Small intestine (tissue), 7 donors: ENCODE data around the gene DBNDD2. TPM values are rescaled to one million over a fixed set of nuclear protein-coding genes. Genes with fewer than 3 reads are reported as not detected.

Experiments
- DNase-seq, 2 donors: peaks; one replicate each; pipeline versions ENCODE4 v3.0.0 to v3.0.0-alpha.2; 2013
- FAIRE-seq: peaks from 2 replicates; lab custom pipeline; 2012; peaks lifted over from hg19 to GRCh38; lab: Jason Lieb, UNC
- H3K27ac ChIP-seq, 3 donors: one replicate each; pipeline ENCODE4 v1.5.1; 2013; ENCODE audit warnings: low read length in 2 of 3, mild to moderate bottlenecking in 2 of 3, control low read depth in 1 of 3, inconsistent platforms in 1 of 3, low read depth in 1 of 3, moderate library complexity in 1 of 3
- H3K27me3 ChIP-seq, 3 donors: one replicate each; pipeline ENCODE4 v1.6.1; 2013; ENCODE audit warnings: low read length in 3 of 3, inconsistent platforms in 1 of 3; ENCODE audit not compliant: control insufficient read depth in 3 of 3, insufficient read depth in 3 of 3
- H3K36me3 ChIP-seq, 3 donors: one replicate each; pipeline ENCODE4 v1.6.1; 2013; ENCODE audit warnings: low read length in 3 of 3, inconsistent platforms in 1 of 3, low read depth in 1 of 3, mild to moderate bottlenecking in 1 of 3, moderate library complexity in 1 of 3; ENCODE audit not compliant: control insufficient read depth in 3 of 3, insufficient read depth in 2 of 3
- H3K4me1 ChIP-seq, 3 donors: one replicate each; pipeline ENCODE4 v1.6.1; 2013; ENCODE audit warnings: low read length in 2 of 3, inconsistent platforms in 1 of 3, low read depth in 1 of 3, mild to moderate bottlenecking in 1 of 3, moderate library complexity in 1 of 3; ENCODE audit not compliant: control insufficient read depth in 3 of 3, insufficient read depth in 2 of 3
- H3K4me3 ChIP-seq, 3 donors: one replicate each; pipeline ENCODE4 v1.5.1; 2013; ENCODE audit warnings: low read length in 3 of 3, control low read depth in 1 of 3, inconsistent platforms in 1 of 3, low read depth in 1 of 3, mild to moderate bottlenecking in 1 of 3, moderate library complexity in 1 of 3
- H3K9me3 ChIP-seq, 2 donors: one replicate each; pipeline ENCODE4 v1.6.1; 2013; ENCODE audit warnings: low read depth in 1 of 2, low read length in 1 of 2; ENCODE audit not compliant: control insufficient read depth in 2 of 2, insufficient read depth in 1 of 2
- WGBS, 3 donors: extraction: QIAGEN DNeasy Blood & Tissue Kit; methylation state at CpG; one replicate each; pipeline ENCODE4 v1.1.7; 2013; 5-methylcytosine and 5-hydroxymethylcytosine counted together
- polyA plus RNA-seq, 4 donors: library from polyadenylated mRNA; stranded (reverse) in 3 of 4; unstranded in 1 of 4; fragments of 200-250 nt in 3 of 4; fragments of 120-200 nt in 1 of 4; gene quantifications; one replicate each; pipeline versions ENCODE4 v1.2.1 to v1.2.3, GENCODE V29; 2013
- donor health status: healthy with polysubstance abuse.
- donor health status: control.
- donor health status: control.
- donor health status: Bipolar disorder and iron deficiency.
- donor health status: healthy.

DBNDD2 gene
- polyA plus RNA-seq, 4 donors, result 46.1 to 114 (median 101) TPM

GRCh38 chr20:45440891-45441685 lies 33.0 kb downstream of the DBNDD2 start:
- DNase-seq (no peak), FAIRE-seq (no peak)
- 63 to 67% (median 65%) methylated on average over 5 of the region's 5 CpGs for WGBS, 3 donors
- Histone ChIP-seq H3K27me3 (no peaks in the 10 kb centered on the region), H3K4me1 (peaks cover 0 to 3% (median 0%) of the 10 kb centered on the region in 3 donors), H3K4me3 (no peak overlapping the region), H3K27ac (no peak overlapping the region), H3K9me3 (no peaks in the 10 kb centered on the region), H3K36me3 (no peaks in the 10 kb centered on the region)

- DNase-seq, result peak in 1 of 2 donors; percentile 59
- Histone ChIP-seq H3K36me3 (no peaks in the 10 kb centered on the region), H3K27ac (no peak overlapping the region), H3K4me3 (no peak overlapping the region), H3K9me3 (no peaks in the 10 kb centered on the region), H3K27me3 (no peaks in the 10 kb centered on the region), H3K4me1 (peaks cover 0 to 3% (median 0%) of the 10 kb centered on the region in 3 donors)
- no peak for FAIRE-seq
- WGBS, 3 donors, result 9 to 79% (median 42%) methylated on average over 1 of the region's 1 CpG
Measured at GRCh38 chr20:45441746-45442145, 33.7 kb downstream of the DBNDD2 start.

GRCh38 chr20:45444050-45444449 lies 36.0 kb downstream of the DBNDD2 start:
- no peak overlapping the region for H3K27ac ChIP-seq
- no peak for DNase-seq
- H3K4me1 ChIP-seq, result peaks cover 0 to 3% (median 0%) of the 10 kb centered on the region in 3 donors
- H3K27me3 ChIP-seq, result no peaks in the 10 kb centered on the region
- no peak overlapping the region for H3K4me3 ChIP-seq
- H3K9me3 ChIP-seq, result no peaks in the 10 kb centered on the region
- FAIRE-seq, result no peak
- H3K36me3 ChIP-seq, result peaks cover 0 to 4% (median 0%) of the 10 kb centered on the region in 3 donors

- 62 to 65% (median 63%) methylated on average over 7 of the region's 7 CpGs for WGBS, 3 donors
- Histone ChIP-seq H3K9me3 (no peaks in the 10 kb centered on the region), H3K36me3 (peaks cover 0 to 4% (median 0%) of the 10 kb centered on the region in 3 donors), H3K27me3 (no peaks in the 10 kb centered on the region), H3K4me1 (peaks cover 0 to 7% (median 3%) of the 10 kb centered on the region in 3 donors), H3K27ac (no peak overlapping the region), H3K4me3 (no peak overlapping the region)
- FAIRE-seq (no peak), DNase-seq (peak in 1 of 2 donors; percentile 42)
Measured at GRCh38 chr20:45445805-45446562, 37.9 kb downstream of the DBNDD2 start.

- H3K4me3 ChIP-seq, result no peak overlapping the region
- no peak overlapping the region for H3K27ac ChIP-seq
- peaks cover 0 to 4% (median 0%) of the 10 kb centered on the region in 3 donors for H3K36me3 ChIP-seq
- H3K27me3 ChIP-seq, result no peaks in the 10 kb centered on the region
- whole genome bisulfite sequencing, 3 donors, result 62 to 67% (median 65%) methylated on average over 6 of the region's 6 CpGs
- no peaks in the 10 kb centered on the region for H3K9me3 ChIP-seq
- no peak for DNase-seq
- H3K4me1 ChIP-seq, result peaks cover 0 to 4% (median 3%) of the 10 kb centered on the region in 3 donors
- FAIRE-seq, result no peak
Measured at GRCh38 chr20:45448270-45448669, 40.2 kb downstream of the DBNDD2 start.

- peak overlapping the region in 1 of 3 donors; percentile 63 for H3K27ac ChIP-seq
Measured at GRCh38 chr20:45449528-45449927, 41.4 kb downstream of the DBNDD2 start.

GRCh38 chr20:45450097-45450818 lies 42.2 kb downstream of the DBNDD2 start:
- H3K27me3 ChIP-seq, result no peaks in the 10 kb centered on the region
- FAIRE-seq (no peak), DNase-seq (peak; percentile 82 to 83)
- WGBS, 3 donors, result 40 to 56% (median 55%) methylated on average over 5 of the region's 5 CpGs
- H3K27ac ChIP-seq, result peak overlapping the region in 1 of 3 donors; percentile 57
- H3K4me3 ChIP-seq, result no peak overlapping the region
- H3K4me1 ChIP-seq, result peaks cover 0 to 4% (median 3%) of the 10 kb centered on the region in 3 donors
- H3K36me3 ChIP-seq, result peaks cover 0 to 4% (median 0%) of the 10 kb centered on the region in 3 donors
- H3K9me3 ChIP-seq, result no peaks in the 10 kb centered on the region

More at GRCh38 chr20:45449528-45449927, 41.4 kb downstream of the DBNDD2 start:
- no peaks in the 10 kb centered on the region for H3K9me3 ChIP-seq
- peaks cover 0 to 4% (median 3%) of the 10 kb centered on the region in 3 donors for H3K4me1 ChIP-seq
- no peaks in the 10 kb centered on the region for H3K27me3 ChIP-seq
- DNase-seq (no peak), FAIRE-seq (no peak)
- peaks cover 0 to 4% (median 0%) of the 10 kb centered on the region in 3 donors for H3K36me3 ChIP-seq
- 69 to 78% (median 74%) methylated on average over 3 of the region's 3 CpGs for WGBS, 3 donors
- H3K4me3 ChIP-seq, result no peak overlapping the region

- Histone ChIP-seq H3K36me3 (peaks cover 0 to 4% (median 0%) of the 10 kb centered on the region in 3 donors), H3K9me3 (no peaks in the 10 kb centered on the region), H3K27ac (no peak overlapping the region), H3K27me3 (no peaks in the 10 kb centered on the region), H3K4me1 (peaks cover 0 to 4% (median 3%) of the 10 kb centered on the region in 3 donors), H3K4me3 (no peak overlapping the region)
- FAIRE-seq (no peak), DNase-seq (no peak)
- 55 to 64% (median 59%) methylated on average over 4 of the region's 4 CpGs for WGBS, 3 donors
Measured at GRCh38 chr20:45452238-45452637, 44.1 kb downstream of the DBNDD2 start.
